Measurements from ENCODE around the gene OTX1.

Gene OTX1

GRCh38 chr2:63035169-63035568, 15.5 kb upstream of the OTX1 start:
- no peak for DNase-seq (ENCODE audit: insufficient read length, low spot score)
- FAIRE-seq: no peak
- no peak for TF ChIP-seq POLR2A (IDR thresholded peaks at IDR 0.05; ENCODE audit: low read depth, low read length)

GRCh38 chr2:63035660-63036059, 15.0 kb upstream of the OTX1 start:
- peak; percentile 72 for FAIRE-seq

GRCh38 chr2:63038034-63038433, 12.6 kb upstream of the OTX1 start:
- no peak for TF ChIP-seq POLR2A (IDR thresholded peaks at IDR 0.05; ENCODE audit: low read depth, low read length)
- no peak for FAIRE-seq
- DNase-seq (ENCODE audit: insufficient read length, low spot score): no peak

More at GRCh38 chr2:63035660-63036059, 15.0 kb upstream of the OTX1 start:
- no peak for DNase-seq (ENCODE audit: insufficient read length, low spot score)
- TF ChIP-seq POLR2A (IDR thresholded peaks at IDR 0.05; ENCODE audit: low read depth, low read length): no peak

- TF ChIP-seq POLR2A (IDR thresholded peaks at IDR 0.05; ENCODE audit: low read depth, low read length): no peak
- FAIRE-seq (no peak), DNase-seq (ENCODE audit: insufficient read length, low spot score) (no peak)
Observed at GRCh38 chr2:63040586-63040985, 10.0 kb upstream of the OTX1 start.

GRCh38 chr2:63041592-63041991, 9.0 kb upstream of the OTX1 start:
- DNase-seq (ENCODE audit: insufficient read length, low spot score) (no peak), FAIRE-seq (no peak)
- TF ChIP-seq POLR2A (IDR thresholded peaks at IDR 0.05; ENCODE audit: low read depth, low read length): no peak

- no peak for FAIRE-seq
- no peak for TF ChIP-seq POLR2A (IDR thresholded peaks at IDR 0.05; ENCODE audit: low read depth, low read length)
- DNase-seq (ENCODE audit: insufficient read length, low spot score): no peak
Observed at GRCh38 chr2:63044362-63045327, 6.0 kb upstream of the OTX1 start.

- no peak for FAIRE-seq
- TF ChIP-seq POLR2A (IDR thresholded peaks at IDR 0.05; ENCODE audit: low read depth, low read length): no peak
Observed at GRCh38 chr2:63046552-63046951, 4.1 kb upstream of the OTX1 start.

GRCh38 chr2:63046961-63047320, 3.7 kb upstream of the OTX1 start:
- FAIRE-seq: no peak
- no peak for DNase-seq (ENCODE audit: insufficient read length, low spot score)
- no peak for TF ChIP-seq POLR2A (IDR thresholded peaks at IDR 0.05; ENCODE audit: low read depth, low read length)

More at GRCh38 chr2:63046552-63046951, 4.1 kb upstream of the OTX1 start:
- no peak for DNase-seq (ENCODE audit: insufficient read length, low spot score)

GRCh38 chr2:63047321-63048279, 3.0 kb upstream of the OTX1 start:
- TF ChIP-seq POLR2A (IDR thresholded peaks at IDR 0.05; ENCODE audit: low read depth, low read length): no peak
- DNase-seq (ENCODE audit: insufficient read length, low spot score) (no peak), FAIRE-seq (no peak)

- DNase-seq (ENCODE audit: insufficient read length, low spot score) (no peak), FAIRE-seq (no peak)
- TF ChIP-seq POLR2A (IDR thresholded peaks at IDR 0.05; ENCODE audit: low read depth, low read length): no peak
Observed at GRCh38 chr2:63048367-63049171, 2.1 kb upstream of the OTX1 start.

- TF ChIP-seq POLR2A (IDR thresholded peaks at IDR 0.05; ENCODE audit: low read depth, low read length): no peak
- DNase-seq (ENCODE audit: insufficient read length, low spot score) (no peak), FAIRE-seq (no peak)
Observed at GRCh38 chr2:63049211-63049969, 1.2 kb upstream of the OTX1 start.

GRCh38 chr2:63049970-63050333, 678 bp upstream of the OTX1 start:
- TF ChIP-seq POLR2A (IDR thresholded peaks at IDR 0.05; ENCODE audit: low read depth, low read length): no peak
- no peak for FAIRE-seq
- DNase-seq (ENCODE audit: insufficient read length, low spot score): peak; percentile 76
